GM18951 (cell line): ENCODE measurements around the gene LRRTM4.

Source experiments
- POLR2A ChIP-seq: IDR thresholded peaks from 4 replicates; pipeline ENCODE4 v1.6.1; 2011; ENCODE audit warnings: mild to moderate bottlenecking; ENCODE audit not compliant: insufficient read length, insufficient read depth; ENCODE audit errors: extremely low read depth
- in situ Hi-C: fragments of 300-500 bp; cut with MboI; formaldehyde crosslinking; loops from one replicate; pipeline ENCODE4 v1.12.0; 2022; ENCODE audit warnings: low sequenced_read_pairs, mixed read lengths, inconsistent platforms; ENCODE audit not compliant: unreplicated experiment

LRRTM4 gene

DNA sequence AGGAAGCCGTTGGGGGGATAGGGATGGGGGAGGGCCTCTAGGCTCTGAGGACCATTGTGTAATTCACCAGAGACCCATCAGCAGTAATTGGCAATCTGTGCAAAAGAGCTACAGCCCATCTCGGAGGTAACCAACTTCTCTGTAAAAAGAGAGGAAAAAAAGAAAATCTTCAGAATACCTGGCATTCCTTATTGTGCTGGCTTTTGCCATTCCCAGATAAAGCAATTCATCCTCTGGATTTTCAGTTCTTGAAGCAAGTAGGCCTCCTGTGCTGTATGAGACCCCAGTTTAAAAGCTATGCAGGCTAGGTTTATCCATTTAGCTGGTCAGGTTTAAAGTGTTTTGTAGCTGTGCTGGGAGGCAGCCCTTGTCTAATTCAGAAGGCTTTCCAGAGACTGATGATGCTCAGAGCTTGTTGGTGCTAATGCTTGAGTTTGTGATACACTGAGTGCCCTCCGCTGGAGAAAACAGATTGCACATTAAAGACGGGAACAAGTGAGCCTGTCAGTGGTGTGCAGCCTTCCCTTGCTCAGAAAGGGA is at the start of gene LRRTM4:
Gene LRRTM4 (minus strand): TSS at position 446 of the 540 bp plus-strand sequence.
- in situ Hi-C loops: no loop called here
- TF ChIP-seq POLR2A: no peak

DNA sequence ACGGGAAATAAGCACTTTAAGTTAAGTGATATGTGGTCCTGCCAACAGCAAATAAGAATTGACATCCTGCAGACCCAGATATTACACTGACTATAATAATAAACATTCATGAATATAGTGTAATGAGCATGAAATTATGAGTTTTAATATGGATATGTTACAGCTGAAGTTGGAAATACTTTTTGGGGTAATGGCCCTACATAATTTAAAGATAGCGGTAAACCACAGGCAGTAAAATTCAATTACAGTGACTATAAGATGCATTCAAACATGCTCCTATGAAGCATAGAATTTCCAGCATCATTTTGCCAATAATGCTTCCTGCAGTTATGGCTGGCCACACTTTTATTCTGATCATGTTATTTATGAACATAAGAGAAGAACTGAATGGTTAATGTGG is 49.4 kb upstream of the LRRTM4 start:
- in situ Hi-C loops: no loop called here
- TF ChIP-seq POLR2A: no peak

DNA sequence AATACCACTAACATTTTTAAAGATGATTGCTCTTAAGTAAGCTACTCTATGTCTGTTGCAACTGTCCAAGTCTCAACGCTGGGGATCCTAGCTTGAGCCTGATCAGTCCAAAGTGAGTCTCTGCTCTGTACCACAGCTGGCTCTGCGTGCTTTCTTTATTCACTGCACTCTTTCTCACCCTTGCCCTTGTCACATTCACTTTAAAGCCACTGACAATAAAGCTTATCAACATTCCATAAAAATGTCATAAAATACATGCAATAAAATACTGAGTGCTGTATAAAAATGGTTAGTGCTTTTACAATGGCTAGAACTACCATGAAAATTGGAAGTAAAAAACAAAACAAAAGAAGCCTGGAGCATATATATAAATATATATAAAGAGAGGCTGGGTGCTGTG is 45.5 kb upstream of the LRRTM4 start:
- in situ Hi-C loops: no loop called here
- no peak for TF ChIP-seq POLR2A

DNA sequence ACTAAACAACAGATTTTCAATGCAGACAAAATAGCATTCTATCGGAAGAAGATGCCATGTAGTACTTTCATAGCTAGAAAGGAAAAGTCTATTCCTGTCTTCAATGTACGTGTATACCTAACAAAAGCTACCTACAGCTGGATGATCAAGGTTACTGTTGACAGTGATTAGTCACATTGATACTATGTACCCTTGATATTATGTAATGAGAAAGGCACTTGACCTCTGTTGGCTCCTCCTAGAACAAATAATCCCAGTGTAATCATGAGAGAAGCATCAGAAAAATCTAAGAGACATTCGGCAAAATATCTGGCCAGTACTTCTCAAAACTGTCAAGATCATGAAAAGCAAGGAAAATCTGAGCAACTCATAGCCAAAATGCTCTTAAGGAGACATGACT is 44.4 kb upstream of the LRRTM4 start:
- no peak for TF ChIP-seq POLR2A
- in situ Hi-C loops: no loop called here

DNA sequence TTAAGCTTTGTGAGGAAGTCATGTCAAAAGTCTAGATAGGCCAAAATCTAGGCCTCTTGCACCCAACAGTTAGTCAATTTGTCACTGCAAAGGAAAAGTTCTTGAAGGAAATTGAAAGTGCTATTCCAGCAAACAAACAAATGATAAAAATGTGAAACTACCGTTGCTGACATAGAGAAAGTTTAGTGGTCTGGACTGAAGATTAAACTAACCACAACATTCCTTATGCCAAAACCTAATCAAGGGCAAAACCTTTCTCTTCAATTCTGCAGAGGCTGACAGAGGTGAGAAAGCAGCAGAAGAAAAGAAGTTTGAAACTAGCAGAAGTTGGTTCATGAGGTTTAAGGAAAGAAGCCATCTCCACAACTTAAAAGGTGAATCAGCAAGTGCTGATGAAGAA is 44.0 kb upstream of the LRRTM4 start:
- in situ Hi-C loops: no loop called here
- no peak for TF ChIP-seq POLR2A

DNA sequence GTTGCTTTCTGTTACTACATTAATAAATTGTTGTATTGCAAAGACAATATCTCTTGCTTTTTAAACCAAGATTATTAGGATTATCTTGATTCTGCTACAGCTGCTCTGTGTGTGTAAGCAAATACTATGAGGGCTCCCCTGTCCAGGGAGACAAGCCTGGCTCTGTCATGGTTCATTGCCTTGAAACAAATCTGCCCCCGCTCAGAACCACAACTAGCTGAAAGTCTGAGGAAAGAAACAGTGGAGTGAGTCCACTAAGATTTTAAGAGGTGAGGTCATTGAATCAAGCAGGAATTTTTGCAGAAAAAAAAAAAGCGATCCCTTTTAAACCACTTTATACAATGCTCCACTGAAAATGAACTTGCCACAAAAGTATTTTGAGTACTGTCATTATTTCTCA is 30.8 kb upstream of the LRRTM4 start:
- in situ Hi-C loops: no loop called here
- no peak for TF ChIP-seq POLR2A

DNA sequence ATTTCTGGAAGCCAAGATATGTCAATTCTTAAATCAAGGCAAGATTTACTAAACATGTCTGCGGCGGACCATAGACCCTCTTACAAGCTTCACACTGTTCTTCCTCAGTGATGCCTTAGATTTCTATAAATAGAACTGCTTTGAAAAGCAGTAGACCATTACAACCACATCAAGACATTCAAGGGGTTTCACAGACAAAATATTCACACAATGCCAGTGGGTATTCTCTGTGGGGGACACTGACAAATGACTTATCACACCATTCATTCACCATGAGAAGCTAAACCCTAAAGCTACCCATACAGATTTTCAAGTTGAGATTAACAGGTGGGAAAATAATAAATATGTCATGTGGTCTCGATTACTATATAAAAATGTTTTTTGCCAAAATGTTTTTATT is 15.9 kb upstream of the LRRTM4 start:
- no peak for TF ChIP-seq POLR2A
- in situ Hi-C loops: no loop called here

DNA sequence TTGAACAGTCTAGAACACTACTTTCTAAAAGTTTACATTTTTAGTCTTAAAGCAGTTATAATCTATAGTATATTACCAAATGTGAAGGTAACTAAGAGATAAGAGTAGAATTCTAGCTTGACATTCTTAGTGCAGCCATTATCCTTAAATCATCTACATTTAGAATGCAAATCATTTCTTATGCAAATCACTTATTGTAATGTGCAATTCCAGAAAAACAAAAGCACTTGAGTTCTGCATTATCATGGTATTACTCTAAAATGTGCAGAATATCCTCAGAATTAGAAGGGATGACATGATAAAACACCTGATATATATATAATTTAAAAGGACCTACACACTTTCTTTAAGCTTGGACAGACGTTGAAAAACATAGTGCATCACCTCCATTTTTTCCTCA is 712 bp upstream of the LRRTM4 start:
- in situ Hi-C loops: no loop called here
- no peak for TF ChIP-seq POLR2A

DNA sequence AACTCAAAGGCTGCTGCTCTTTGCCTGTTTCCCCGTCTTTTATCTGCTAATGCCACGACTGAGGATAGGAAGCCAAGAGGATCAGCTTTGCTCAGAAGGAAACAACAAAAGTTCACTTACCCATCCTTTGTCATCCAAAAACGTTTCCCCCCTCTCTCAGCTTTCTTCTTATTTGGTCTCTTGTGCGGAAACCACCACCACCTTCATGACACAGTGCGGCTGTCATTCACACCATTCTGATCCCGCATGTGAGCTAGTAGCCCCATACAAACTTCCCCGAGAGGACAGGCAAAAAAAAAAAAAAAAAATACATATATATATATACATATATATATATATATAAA is 656 bp downstream of the LRRTM4 start:
- TF ChIP-seq POLR2A: no peak
- in situ Hi-C loops: no loop called here

DNA sequence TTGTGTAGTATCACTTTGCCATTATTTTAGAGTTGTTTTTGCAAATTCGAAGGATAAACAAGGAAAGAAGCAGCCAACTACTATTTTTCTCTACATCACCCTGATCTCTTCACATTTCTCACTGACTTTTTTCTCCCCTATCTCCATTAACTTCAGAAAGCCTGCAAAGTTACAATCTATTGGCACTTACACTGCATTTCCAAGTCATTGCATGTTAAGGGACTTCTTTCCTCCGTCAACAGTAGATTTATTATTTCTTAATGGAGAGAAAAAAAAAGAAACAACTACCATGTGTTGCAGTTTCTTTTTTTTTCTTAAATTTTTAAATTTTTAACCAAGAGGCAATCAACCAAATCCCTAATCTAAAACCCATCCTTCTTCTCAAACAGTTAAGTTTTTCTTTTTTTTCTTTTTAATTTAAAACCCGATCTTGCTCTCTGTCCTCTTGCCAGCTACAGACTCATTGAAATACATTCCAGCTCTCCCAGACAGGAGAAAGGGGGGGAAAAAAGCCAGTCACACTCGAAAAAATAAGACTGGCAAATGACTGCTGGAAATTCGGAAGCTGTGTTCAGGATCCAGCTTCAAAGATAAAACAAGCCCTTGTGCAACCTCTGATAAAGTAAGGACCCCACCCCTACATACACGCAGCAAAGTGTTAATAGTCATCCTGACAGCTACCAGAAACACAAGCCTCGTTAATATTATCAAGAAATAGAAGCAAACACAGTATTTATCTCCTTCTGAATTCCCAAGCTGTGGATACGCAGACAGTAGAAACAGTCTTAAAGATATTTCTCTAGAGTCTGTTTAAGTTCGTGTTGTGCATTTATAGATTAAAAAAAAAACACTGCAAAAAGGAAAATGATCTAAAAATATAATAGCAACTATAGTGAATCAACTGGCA is 1.3 kb downstream of the LRRTM4 start:
- in situ Hi-C loops: no loop called here
- no peak for TF ChIP-seq POLR2A

DNA sequence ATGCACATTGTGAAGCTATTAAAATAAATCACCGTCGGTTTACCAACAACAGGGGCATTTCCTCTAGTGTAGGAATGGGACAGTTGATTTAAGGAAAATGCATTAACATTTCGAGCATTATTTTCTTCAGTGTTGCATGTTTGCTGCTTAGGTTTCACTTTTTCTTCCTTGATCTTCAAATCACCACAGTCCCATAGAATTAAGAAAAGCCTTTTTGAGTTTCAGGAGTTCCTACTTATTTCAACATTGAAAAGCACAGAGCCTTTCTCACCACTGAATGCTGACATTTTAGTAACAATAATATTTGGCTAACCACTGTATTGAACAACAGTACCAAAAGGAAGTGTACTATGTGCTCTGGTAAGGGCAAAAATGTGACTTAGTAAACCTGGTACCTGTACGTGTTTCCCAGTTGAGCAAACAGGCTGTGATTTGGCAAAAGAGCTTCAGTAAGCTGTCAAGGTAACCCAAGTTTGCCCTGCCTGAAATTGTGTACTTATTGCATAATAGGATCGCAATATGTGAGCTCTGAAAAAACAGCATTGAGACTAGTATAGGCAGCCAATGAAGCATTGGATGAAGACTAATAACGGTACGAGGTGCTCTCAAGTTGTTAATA is 2.2 kb downstream of the LRRTM4 start:
- no peak for TF ChIP-seq POLR2A

DNA sequence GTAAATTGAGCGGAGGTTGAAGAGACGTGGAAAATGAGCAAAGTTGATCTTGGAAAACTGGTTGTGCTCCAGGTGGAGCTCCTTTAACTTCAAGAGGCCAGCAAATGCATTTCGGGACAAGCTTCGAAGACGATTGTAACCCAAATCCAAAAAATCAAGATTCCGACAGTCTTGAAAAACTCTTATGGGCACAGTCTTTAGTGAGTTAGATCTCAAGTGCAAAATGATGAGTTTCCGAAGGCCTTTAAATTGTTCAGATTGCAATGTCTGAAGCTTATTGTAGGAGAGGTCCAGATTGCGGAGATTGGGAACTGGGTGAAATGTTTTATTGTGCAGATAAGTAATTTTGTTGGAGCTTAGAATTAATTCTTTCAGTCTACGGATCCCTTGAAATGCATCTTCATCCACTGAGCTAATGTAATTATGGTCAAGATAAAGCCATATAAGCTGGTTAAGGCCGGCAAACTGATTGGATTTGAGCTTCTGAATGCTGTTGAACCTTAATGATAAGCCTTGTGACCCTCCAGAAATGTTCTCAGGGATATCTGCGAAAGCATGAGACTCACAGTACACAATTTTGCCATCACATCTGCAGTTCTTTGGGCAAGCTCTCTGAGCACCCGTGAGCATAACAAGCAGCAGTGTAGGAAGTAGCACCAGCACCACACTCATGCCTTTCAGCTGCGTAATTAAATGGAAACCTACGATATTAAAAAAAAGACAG is 2.9 kb downstream of the LRRTM4 start:
- in situ Hi-C loops: no loop called here
- TF ChIP-seq POLR2A: no peak

More for the DNA sequence above, 2.2 kb downstream of the LRRTM4 start:
- in situ Hi-C loops: no loop called here

DNA sequence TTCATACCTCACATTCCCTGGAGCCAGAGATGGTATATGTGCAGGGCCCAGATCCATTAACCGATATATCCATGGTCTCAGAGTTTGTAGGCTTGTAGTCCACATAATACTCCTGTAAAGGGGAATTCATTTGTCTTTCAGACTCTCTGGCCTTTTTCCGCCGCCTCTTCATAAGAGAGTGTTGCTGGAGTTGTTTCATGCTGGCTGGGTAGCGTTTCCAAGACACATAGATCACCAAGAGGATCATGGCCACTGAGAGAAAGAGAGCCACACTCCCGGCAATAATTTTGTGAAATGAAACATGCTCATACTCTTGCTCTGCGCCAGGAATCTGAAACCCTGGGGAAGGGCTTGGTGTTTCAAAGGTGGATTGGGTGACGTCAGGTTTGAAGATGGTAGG is 3.9 kb downstream of the LRRTM4 start:
- no peak for TF ChIP-seq POLR2A
- in situ Hi-C loops: no loop called here
